Keratinocyte (primary cell): Measurements from ENCODE around the gene PLXNA2.

Source experiments
- CTCF ChIP-seq, 3 experiments: IDR thresholded peaks in 1 of 3; conservative IDR thresholded peaks in 1 of 3; optimal IDR thresholded peaks in 1 of 3; 2 replicates in 2 of 3; 3 replicates in 1 of 3; pipeline versions ENCODE3 to v1.5.1; 2011; ENCODE audit warnings: low read length in 3 of 3, mild to moderate bottlenecking in 3 of 3, moderate library complexity in 2 of 3, control low read depth in 1 of 3, inconsistent platforms in 1 of 3; ENCODE audit not compliant: insufficient read depth in 2 of 3; ENCODE audit errors: extremely low read depth in 1 of 3
- EZH2 ChIP-seq: IDR thresholded peaks from one replicate; pipeline ENCODE4 v1.6.1; 2012; ENCODE audit warnings: inconsistent platforms, mild to moderate bottlenecking, low read length, moderate library complexity

- TF ChIP-seq CTCF (optimal IDR thresholded peaks at IDR 0.05 in 1 of 3, IDR thresholded peaks at IDR 0.05 in 1 of 3, conservative IDR thresholded peaks at IDR 0.05 in 1 of 3; ENCODE audit: extremely low read depth in 1 of 3, insufficient read depth in 2 of 3, low read length in 3 of 3) (no peak), EZH2 (no peak)
Measured at GRCh38 chr1:208045463-208046260, 198.5 kb downstream of the PLXNA2 start.
